NT2/D1 (cell line): ENCODE data around the gene GCAT.

Source experiments
- SUZ12 ChIP-seq: IDR thresholded peaks from 2 replicates; pipeline ENCODE4 v1.6.1; 2011; ENCODE audit not compliant: insufficient read length, insufficient read depth; ENCODE audit errors: extremely low read depth
- YY1 ChIP-seq: IDR thresholded peaks from 2 replicates; pipeline ENCODE4 v1.6.1; 2011; ENCODE audit not compliant: insufficient read length, insufficient read depth
- ZNF274 ChIP-seq: IDR thresholded peaks from 2 replicates; pipeline ENCODE4 v1.6.1; 2011; ENCODE audit warnings: mild to moderate bottlenecking, low read depth, low read length

DNA sequence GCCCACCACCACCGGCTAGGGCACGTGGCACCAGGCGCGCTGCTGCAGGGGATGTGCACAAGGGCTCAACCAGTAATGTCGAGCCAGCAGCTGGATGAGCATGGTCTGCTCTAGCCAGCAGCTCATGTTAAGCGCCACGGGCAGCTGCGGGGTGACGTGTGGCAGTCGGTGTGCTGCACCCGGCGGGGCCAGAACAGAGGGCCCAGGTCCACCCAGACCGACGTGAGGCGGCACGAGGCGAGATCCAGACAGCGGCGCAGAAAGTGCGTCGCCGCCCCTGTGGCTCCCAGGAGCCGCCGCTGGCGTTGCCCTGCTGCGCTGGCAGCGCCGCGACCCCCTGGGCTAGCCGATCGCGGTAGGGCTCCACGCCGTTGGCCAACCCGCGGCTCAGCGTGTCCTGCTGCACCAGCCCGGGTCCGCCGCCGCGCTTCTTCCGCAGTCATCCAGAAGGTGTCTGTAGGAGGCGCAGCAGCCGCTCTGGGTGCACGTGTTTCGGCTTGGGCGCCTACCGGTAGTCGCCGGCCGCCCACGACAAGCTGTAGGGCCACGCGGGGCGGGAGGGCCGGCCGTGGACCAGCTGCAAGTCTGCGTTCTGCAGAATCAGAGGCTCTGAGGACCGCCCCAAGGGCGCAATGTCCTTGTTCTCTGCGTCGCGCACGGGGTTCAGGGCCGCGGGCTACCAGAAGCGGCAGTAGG lies 10.8 kb downstream of the GCAT start:
- TF ChIP-seq YY1, result no peak
- TF ChIP-seq ZNF274, result no peak
- TF ChIP-seq SUZ12, result no peak
